Fibroblast of mammary gland (primary cell): ENCODE results near the gene DRGX.

Source experiments
- DNase-seq: peaks from one replicate; pipeline ENCODE4 v3.0.0-alpha.2; 2010; ENCODE audit warnings: low read depth
- H3K4me3 ChIP-seq: 2 replicates; pipeline ENCODE4 v1.5.1; 2011; ENCODE audit warnings: low read depth, mild to moderate bottlenecking, low read length, moderate library complexity; ENCODE audit not compliant: control insufficient read depth
- CTCF ChIP-seq: conservative IDR thresholded peaks from 2 replicates; pipeline ENCODE4 v1.5.1; 2011; ENCODE audit warnings: low read depth, low read length, inconsistent platforms; ENCODE audit not compliant: control insufficient read depth, insufficient read depth

DRGX gene

GRCh38 chr10:49368256-49368655 is 27.6 kb downstream of the DRGX start:
- TF ChIP-seq CTCF, result no peak
- no peak for DNase-seq
- no peak overlapping the region for H3K4me3 ChIP-seq

- no peak overlapping the region for H3K4me3 ChIP-seq
- TF ChIP-seq CTCF, result no peak
- DNase-seq, result no peak
Measured at GRCh38 chr10:49367600-49367999, 28.3 kb downstream of the DRGX start.

GRCh38 chr10:49366460-49366859 is 29.4 kb downstream of the DRGX start:
- TF ChIP-seq CTCF, result no peak
- DNase-seq, result no peak
- no peak overlapping the region for H3K4me3 ChIP-seq

GRCh38 chr10:49365675-49366415 is 30.0 kb downstream of the DRGX start:
- TF ChIP-seq CTCF, result no peak
- no peak for DNase-seq
- H3K4me3 ChIP-seq, result no peak overlapping the region

- no peak overlapping the region for H3K4me3 ChIP-seq
- no peak for DNase-seq
- TF ChIP-seq CTCF, result no peak
Measured at GRCh38 chr10:49365275-49365674, 30.6 kb downstream of the DRGX start.

- DNase-seq, result no peak
- no peak for TF ChIP-seq CTCF
- H3K4me3 ChIP-seq, result no peak overlapping the region
Measured at GRCh38 chr10:49364747-49365146, 31.1 kb downstream of the DRGX start.

- DNase-seq, result no peak
- TF ChIP-seq CTCF, result no peak
- H3K4me3 ChIP-seq, result no peak overlapping the region
Measured at GRCh38 chr10:49364051-49364450, 31.8 kb downstream of the DRGX start.
